ENCODE data around the gene SLC6A3.

DNA sequence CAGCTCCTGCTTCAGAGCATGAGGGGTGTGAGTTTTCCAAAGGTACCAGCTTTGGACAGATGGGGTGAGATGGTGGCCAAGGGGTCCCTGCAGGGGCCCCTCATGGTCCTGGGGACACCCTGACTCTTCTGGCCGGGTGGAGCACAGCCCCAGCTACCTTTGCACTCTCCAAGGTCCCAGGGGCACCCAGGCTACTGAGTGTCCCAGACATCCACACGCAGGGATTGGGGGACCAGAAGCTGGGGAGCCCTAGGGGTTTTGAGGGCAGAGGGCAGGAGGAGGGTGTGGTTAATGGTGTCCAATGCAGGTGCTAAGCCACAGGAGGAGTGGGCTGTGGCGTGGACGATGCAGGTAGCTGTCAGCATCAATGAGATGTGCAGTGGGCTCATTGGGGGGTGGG lies 84.4 kb downstream of the SLC6A3 start:
- TF ChIP-seq, protein P1, sequence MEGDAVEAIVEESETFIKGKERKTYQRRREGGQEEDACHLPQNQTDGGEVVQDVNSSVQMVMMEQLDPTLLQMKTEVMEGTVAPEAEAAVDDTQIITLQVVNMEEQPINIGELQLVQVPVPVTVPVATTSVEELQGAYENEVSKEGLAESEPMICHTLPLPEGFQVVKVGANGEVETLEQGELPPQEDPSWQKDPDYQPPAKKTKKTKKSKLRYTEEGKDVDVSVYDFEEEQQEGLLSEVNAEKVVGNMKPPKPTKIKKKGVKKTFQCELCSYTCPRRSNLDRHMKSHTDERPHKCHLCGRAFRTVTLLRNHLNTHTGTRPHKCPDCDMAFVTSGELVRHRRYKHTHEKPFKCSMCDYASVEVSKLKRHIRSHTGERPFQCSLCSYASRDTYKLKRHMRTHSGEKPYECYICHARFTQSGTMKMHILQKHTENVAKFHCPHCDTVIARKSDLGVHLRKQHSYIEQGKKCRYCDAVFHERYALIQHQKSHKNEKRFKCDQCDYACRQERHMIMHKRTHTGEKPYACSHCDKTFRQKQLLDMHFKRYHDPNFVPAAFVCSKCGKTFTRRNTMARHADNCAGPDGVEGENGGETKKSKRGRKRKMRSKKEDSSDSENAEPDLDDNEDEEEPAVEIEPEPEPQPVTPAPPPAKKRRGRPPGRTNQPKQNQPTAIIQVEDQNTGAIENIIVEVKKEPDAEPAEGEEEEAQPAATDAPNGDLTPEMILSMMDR (IDR thresholded peaks at IDR 0.05 in 8 of 11, conservative IDR thresholded peaks at IDR 0.05 in 3 of 11) = no peak
- TF ChIP-seq POLR2AphosphoS5 (IDR thresholded peaks at IDR 0.05) = no peak
- no peak for TF ChIP-seq POLR2A (IDR thresholded peaks at IDR 0.05)

All from spleen (tissue), 7 donors.